ENCODE data around the gene TAF3. TPM values are rescaled to one million over a fixed set of nuclear protein-coding genes. Genes with fewer than 3 reads are reported as not detected.

Gene TAF3
- total RNA-seq, 1 donor from 2014 or later: 12.6 TPM

DNA sequence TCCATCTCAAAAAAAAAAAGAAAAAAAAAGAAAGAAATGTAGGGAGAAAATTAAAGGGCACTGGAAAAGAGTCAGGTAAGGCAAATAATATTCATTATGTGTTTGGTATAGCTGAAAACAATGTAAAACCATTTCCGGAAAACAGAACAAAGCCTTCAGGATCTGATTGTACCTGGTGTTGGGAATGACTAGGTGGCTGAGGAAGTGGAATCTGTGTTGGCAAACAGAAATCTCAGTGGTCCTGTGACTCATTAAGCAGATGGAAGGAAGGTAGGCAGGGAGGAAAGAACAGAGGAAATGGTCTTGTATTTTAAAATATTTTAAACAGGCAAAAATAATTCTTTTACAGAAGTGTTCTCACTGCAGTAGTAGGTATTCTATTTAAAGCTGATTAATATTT lies 180.5 kb downstream of the TAF3 start:
- peaks cover 48% of the 10 kb centered on the region for H3K36me3 Mint-ChIP-seq (ENCODE audit: low read depth)
- H3K27ac Mint-ChIP-seq: no peak overlapping the region
- H3K4me1 Mint-ChIP-seq: no peaks in the 10 kb centered on the region
- ATAC-seq (ENCODE audit: low read depth) (no peak), DNase-seq (no peak)
- peaks cover 17% of the 10 kb centered on the region for H3K9me3 Mint-ChIP-seq
- TF ChIP-seq, protein P1, sequence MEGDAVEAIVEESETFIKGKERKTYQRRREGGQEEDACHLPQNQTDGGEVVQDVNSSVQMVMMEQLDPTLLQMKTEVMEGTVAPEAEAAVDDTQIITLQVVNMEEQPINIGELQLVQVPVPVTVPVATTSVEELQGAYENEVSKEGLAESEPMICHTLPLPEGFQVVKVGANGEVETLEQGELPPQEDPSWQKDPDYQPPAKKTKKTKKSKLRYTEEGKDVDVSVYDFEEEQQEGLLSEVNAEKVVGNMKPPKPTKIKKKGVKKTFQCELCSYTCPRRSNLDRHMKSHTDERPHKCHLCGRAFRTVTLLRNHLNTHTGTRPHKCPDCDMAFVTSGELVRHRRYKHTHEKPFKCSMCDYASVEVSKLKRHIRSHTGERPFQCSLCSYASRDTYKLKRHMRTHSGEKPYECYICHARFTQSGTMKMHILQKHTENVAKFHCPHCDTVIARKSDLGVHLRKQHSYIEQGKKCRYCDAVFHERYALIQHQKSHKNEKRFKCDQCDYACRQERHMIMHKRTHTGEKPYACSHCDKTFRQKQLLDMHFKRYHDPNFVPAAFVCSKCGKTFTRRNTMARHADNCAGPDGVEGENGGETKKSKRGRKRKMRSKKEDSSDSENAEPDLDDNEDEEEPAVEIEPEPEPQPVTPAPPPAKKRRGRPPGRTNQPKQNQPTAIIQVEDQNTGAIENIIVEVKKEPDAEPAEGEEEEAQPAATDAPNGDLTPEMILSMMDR (IDR thresholded peaks at IDR 0.05): no peak
- ChIA-PET CTCF (no interaction called here), POLR2A (no interaction called here)
- intact Hi-C loops (cut with micrococcal nuclease): no loop called here
- no peaks in the 10 kb centered on the region for H3K27me3 Mint-ChIP-seq
- H3K4me3 Mint-ChIP-seq: no peak overlapping the region

DNA sequence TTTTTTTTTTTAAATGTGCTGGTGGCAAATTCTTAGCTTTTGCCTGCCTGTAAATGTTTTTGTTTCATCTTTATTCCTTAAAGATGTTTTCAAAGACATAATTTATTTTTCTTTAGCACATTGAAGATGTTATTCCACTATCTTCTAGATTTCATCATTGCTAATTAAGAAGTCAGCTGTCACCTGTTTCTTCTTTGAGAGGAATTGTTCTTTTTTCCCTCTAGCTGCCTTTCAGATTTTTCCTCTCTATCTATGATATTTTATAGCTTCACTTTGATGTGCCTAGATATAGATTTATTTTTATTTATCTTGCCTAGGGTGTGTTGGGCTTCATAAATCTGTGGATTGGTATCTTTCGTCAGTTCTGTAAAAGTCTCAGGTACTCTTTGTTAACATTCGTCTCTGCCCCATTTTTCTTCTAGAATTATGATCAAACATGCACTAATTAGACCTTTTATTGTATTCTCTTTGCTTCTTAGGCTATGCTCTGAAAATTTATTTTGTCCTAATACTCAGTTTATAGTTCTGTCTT lies 186.2 kb downstream of the TAF3 start:
- intact Hi-C loops (cut with micrococcal nuclease): no loop called here
- peaks cover 64% of the 10 kb centered on the region for H3K36me3 Mint-ChIP-seq (ENCODE audit: low read depth)
- peaks cover 5% of the 10 kb centered on the region for H3K4me1 Mint-ChIP-seq
- no peak for DNase-seq
- CTCF ChIA-PET: no interaction called here
- TF ChIP-seq, protein P1 (IDR thresholded peaks at IDR 0.05): no peak
- no peak overlapping the region for H3K4me3 Mint-ChIP-seq
- no peaks in the 10 kb centered on the region for H3K27me3 Mint-ChIP-seq
- POLR2A ChIA-PET: no interaction called here
- H3K27ac Mint-ChIP-seq: no peak overlapping the region
- peaks cover 20% of the 10 kb centered on the region for H3K9me3 Mint-ChIP-seq
- ATAC-seq (ENCODE audit: low read depth): no peak

- ATAC-seq (ENCODE audit: low read depth) (no peak), DNase-seq (no peak)
- TF ChIP-seq, protein P1 (IDR thresholded peaks at IDR 0.05): no peak
- Mint-ChIP-seq H3K4me3 (no peak overlapping the region), H3K27ac (no peak overlapping the region), H3K36me3 (ENCODE audit: low read depth) (peaks cover 69% of the 10 kb centered on the region), H3K4me1 (peaks cover 5% of the 10 kb centered on the region), H3K9me3 (peaks cover 18% of the 10 kb centered on the region), H3K27me3 (no peaks in the 10 kb centered on the region)
- ChIA-PET CTCF (no interaction called here), POLR2A (no interaction called here)
- intact Hi-C loops (cut with micrococcal nuclease): no loop called here
Observed at GRCh38 chr10:8006274-8006999, 188.1 kb downstream of the TAF3 start.

DNA sequence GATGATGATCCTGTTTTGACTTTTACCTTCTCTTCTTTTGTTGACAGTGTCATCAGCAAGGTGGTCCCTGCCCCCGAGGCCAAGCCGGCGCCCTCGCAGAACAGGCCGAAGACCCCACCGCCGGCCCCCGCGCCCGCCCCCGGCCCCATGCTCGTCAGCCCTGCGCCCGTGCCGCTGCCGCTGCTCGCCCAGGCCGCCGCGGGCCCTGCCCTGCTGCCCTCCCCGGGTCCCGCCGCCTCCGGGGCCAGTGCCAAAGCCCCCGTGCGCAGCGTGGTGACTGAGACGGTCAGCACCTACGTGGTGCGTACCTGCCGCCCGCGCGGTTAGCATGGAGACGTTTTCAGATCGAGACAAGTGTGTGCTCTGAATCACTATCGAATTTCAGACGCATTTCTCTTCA lies 190.7 kb downstream of the TAF3 start:
- no peaks in the 10 kb centered on the region for H3K27me3 Mint-ChIP-seq
- peaks cover 5% of the 10 kb centered on the region for H3K4me1 Mint-ChIP-seq
- H3K4me3 Mint-ChIP-seq: no peak overlapping the region
- DNase-seq (no peak), ATAC-seq (ENCODE audit: low read depth) (no peak)
- POLR2A ChIA-PET: no interaction called here
- peaks cover 3% of the 10 kb centered on the region for H3K9me3 Mint-ChIP-seq
- peaks cover 66% of the 10 kb centered on the region for H3K36me3 Mint-ChIP-seq (ENCODE audit: low read depth)
- CTCF ChIA-PET: no interaction called here
- intact Hi-C loops (cut with micrococcal nuclease): no loop called here
- TF ChIP-seq, protein P1 (IDR thresholded peaks at IDR 0.05): no peak
- H3K27ac Mint-ChIP-seq: no peak overlapping the region

DNA sequence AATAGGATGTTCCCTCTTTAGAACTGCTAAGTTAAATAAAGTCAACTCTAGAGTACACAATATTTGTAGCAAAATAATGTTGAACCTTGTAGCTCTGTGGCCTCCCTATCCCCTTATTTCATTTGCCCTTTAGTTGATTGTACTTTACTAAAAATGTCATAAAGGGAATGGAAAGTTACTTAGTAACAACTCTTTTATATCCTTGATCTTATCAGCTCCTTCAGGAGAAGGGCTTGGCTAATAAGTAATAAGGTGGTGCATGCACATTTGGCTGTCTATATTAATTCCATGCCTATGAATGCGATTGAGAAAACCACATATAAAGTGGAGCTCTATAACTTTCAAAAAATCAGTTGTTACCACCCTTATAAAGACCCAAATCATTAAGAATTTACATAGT lies 194.7 kb downstream of the TAF3 start:
- Mint-ChIP-seq H3K27ac (no peak overlapping the region), H3K9me3 (no peaks in the 10 kb centered on the region), H3K36me3 (ENCODE audit: low read depth) (peaks cover 56% of the 10 kb centered on the region), H3K4me3 (no peak overlapping the region), H3K27me3 (no peaks in the 10 kb centered on the region), H3K4me1 (no peaks in the 10 kb centered on the region)
- no peak for ATAC-seq (ENCODE audit: low read depth)
- no peak for DNase-seq
- TF ChIP-seq, protein P1 (IDR thresholded peaks at IDR 0.05): no peak
- POLR2A ChIA-PET: no interaction called here
- intact Hi-C loops (cut with micrococcal nuclease): no loop called here
- CTCF ChIA-PET: no interaction called here

Measured in activated B cell treated with CpG ODN at 0.5 μM for 24 hours (primary cell).